C4-2B (cell line): Measurements from ENCODE around the gene KCNK13.

ENCODE experiments used
- CTCF ChIP-seq: fragments of 450-650 bp; conservative IDR thresholded peaks from 2 replicates; pipeline ENCODE4 v1.5.1; 2017; ENCODE audit warnings: mild to moderate bottlenecking
- ZFX ChIP-seq: fragments of 450-650 bp; IDR thresholded peaks from 2 replicates; pipeline ENCODE4 v1.6.1; 2017

- TF ChIP-seq CTCF (no peak), ZFX (no peak)
Observed at GRCh38 chr14:90049390-90049789, 12.4 kb upstream of the KCNK13 start.
